PFSK-1 (cell line): ENCODE results near the gene NDUFB4. TPM values are rescaled to one million over a fixed set of nuclear protein-coding genes. Genes with fewer than 3 reads are reported as not detected.

Experiments used
- FOXP2 ChIP-seq: optimal IDR thresholded peaks from 2 replicates; pipeline ENCODE3; 2011; ENCODE audit warnings: borderline replicate concordance, control low read depth, inconsistent platforms; ENCODE audit not compliant: insufficient read depth; ENCODE audit errors: extremely low read length, extremely low read depth
- POLR2AphosphoS5 ChIP-seq: IDR thresholded peaks from 2 replicates; pipeline ENCODE4 v1.6.1; 2012; ENCODE audit warnings: low read depth, mild to moderate bottlenecking, control low read depth, low read length, moderate library complexity
- REST ChIP-seq, 2 experiments: IDR thresholded peaks; 2 replicates each; pipeline versions ENCODE4 v1.6.1 to v1.8.0; 2011 to 2012; ENCODE audit warnings: low read depth in 2 of 2, low read length in 2 of 2, control low read depth in 1 of 2, inconsistent platforms in 1 of 2, mild to moderate bottlenecking in 1 of 2, moderate library complexity in 1 of 2; ENCODE audit not compliant: insufficient read depth in 1 of 2
- SIN3A ChIP-seq: IDR thresholded peaks from 2 replicates; pipeline ENCODE4 v1.6.1; 2012; ENCODE audit warnings: mild to moderate bottlenecking, low read length, moderate library complexity, borderline replicate concordance; ENCODE audit not compliant: insufficient read depth
- TAF1 ChIP-seq: IDR thresholded peaks from 2 replicates; pipeline ENCODE4 v1.6.1; 2012; ENCODE audit warnings: low read length, control low read depth, borderline replicate concordance; ENCODE audit not compliant: insufficient read depth
- polyA plus RNA-seq: library from polyadenylated mRNA; unstranded; fragments of >200 nt; gene quantifications from one replicate; pipeline ENCODE4 v1.2.1, GENCODE V29; 2012; ENCODE audit warnings: low read depth, missing spikeins; ENCODE audit not compliant: insufficient read length

The NDUFB4 gene
- 278 TPM for polyA plus RNA-seq

GRCh38 chr3:120596116-120596852 lies at the start of gene NDUFB4:
Gene NDUFB4, plus strand, starts transcription at chr3:120596336. Its CDS starts 24 bp downstream, at chr3:120596360.
- TF ChIP-seq TAF1 (peak; percentile 61; the same call in 1 of the 2 replicates), REST (IDR thresholded peaks at IDR 0.05; ENCODE audit: insufficient read depth in 1 of 2, low read depth in 2 of 2, low read length in 2 of 2) (no peak), SIN3A (no peak), FOXP2 (no peak), POLR2AphosphoS5 (peak; percentile 86)

DNA sequence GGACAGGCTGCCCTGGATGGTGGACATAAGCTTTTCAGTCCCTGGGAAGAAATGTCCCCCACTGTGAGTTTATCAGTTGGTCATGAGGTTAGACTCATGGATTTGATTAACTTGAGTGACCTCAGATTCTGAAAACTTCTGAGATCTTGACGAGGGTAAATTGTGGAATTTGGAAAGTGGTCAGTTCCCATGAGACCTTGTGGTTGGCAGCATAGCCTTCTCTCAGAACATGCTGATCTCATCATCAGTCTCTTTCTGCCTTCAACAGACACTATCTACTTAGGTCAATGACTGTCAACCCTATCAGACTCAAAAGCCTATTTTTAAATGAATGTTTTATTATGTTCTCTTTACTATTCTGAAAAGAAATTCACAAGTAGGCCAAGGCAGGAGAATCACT lies 45.6 kb upstream of the NDUFB4 start:
- TF ChIP-seq TAF1: no peak
- TF ChIP-seq SIN3A: no peak

DNA sequence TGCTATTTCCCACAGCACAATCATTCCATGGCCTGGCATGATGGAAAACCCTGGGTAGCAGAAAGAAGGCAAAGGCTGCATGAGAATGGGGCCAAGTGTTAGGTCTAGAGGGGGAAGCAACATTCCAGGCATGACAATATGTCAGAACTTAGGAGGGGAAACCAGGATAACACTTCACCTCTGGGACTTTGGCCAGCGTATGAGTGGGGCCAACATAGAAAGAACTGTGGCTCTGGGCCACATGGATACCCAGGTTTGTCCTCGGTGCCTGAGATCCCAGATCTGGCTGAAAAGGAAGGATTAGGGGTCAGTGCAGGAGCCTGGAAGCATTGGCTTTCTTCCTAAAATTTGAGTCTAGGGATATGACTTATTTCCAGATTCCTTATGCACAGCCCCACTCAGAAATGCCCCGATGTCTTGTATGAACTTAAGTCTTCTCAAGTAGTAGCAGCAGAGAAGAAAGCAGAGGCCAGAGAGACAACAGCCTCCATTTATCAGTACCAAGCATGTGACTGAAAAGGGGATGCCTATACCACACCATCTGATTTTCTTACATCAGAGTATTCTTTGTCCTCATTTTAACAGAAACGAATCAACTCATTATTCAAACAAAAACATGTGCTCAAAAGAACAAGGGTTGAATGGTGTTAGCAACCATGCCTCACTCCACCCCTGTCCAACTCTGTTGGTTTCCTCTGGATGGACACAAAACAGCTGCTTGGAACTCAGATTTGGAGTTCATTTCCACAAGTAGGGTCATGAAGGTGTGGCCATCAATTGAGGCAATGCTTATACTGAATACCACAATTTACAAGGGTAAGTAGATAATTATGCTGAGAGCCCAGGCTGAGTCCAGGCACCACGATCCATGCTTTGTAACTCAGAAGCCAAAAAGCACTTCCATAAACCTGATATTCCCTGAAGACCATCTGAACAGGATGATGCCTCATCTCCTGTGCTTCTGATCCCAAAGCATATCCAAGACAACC lies 43.7 kb upstream of the NDUFB4 start:
- TF ChIP-seq REST (IDR thresholded peaks at IDR 0.05; ENCODE audit: insufficient read depth in 1 of 2, low read depth in 2 of 2, low read length in 2 of 2): no peak
- no peak for TF ChIP-seq SIN3A
- no peak for TF ChIP-seq POLR2AphosphoS5
- TF ChIP-seq TAF1: no peak
- no peak for TF ChIP-seq FOXP2

DNA sequence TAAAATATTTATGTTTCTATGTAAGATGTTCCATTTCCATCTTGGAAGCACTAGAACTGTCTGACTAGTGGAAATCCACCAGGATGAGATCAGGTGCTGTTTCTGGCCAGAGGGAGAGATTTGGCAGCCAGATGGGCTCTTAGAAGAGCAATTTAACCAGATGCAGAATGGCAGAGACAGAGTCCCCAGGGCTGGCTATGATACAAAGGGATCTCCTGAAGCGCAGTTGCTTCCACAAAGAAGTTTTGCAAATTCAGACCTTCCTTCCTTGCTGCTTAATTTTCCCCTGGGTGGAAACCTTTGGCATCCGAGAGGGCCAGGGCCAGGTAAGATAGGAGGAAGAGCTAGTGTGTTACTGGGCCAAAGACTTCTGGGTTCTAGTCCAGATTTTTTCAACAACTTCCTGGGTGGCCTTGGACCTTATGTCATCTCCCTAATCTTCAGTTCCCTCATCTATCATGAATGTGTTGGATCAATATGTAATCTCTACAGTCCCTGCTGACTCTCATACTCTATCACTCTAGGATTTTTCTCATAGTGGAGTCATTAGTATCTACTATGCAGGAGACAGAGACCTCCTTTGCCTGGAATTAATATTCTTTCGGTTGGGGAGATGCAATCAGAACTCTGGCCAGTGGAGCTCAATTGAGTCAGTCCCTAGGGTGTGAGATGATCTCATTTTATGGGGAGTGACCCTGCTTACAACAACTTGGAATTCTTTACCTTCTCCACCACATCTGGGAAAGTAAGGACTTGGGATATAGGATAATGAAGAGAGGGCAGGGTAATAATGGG lies 41.1 kb upstream of the NDUFB4 start:
- no peak for TF ChIP-seq REST (IDR thresholded peaks at IDR 0.05; ENCODE audit: insufficient read depth in 1 of 2, low read depth in 2 of 2, low read length in 2 of 2)
- TF ChIP-seq FOXP2: no peak
- TF ChIP-seq POLR2AphosphoS5: no peak
- no peak for TF ChIP-seq TAF1
- no peak for TF ChIP-seq SIN3A
